ENCODE results near the gene MRE11. TPM values are rescaled to one million over a fixed set of nuclear protein-coding genes. Genes with fewer than 3 reads are reported as not detected.
"Not testable (repeated sequence)": the region's sequence is repeated elsewhere in the genome, so short reads cannot be mapped to it uniquely, and the experiment has no call there.

The MRE11 gene
- polyA plus RNA-seq, 1 experiment = 10.3 TPM

DNA sequence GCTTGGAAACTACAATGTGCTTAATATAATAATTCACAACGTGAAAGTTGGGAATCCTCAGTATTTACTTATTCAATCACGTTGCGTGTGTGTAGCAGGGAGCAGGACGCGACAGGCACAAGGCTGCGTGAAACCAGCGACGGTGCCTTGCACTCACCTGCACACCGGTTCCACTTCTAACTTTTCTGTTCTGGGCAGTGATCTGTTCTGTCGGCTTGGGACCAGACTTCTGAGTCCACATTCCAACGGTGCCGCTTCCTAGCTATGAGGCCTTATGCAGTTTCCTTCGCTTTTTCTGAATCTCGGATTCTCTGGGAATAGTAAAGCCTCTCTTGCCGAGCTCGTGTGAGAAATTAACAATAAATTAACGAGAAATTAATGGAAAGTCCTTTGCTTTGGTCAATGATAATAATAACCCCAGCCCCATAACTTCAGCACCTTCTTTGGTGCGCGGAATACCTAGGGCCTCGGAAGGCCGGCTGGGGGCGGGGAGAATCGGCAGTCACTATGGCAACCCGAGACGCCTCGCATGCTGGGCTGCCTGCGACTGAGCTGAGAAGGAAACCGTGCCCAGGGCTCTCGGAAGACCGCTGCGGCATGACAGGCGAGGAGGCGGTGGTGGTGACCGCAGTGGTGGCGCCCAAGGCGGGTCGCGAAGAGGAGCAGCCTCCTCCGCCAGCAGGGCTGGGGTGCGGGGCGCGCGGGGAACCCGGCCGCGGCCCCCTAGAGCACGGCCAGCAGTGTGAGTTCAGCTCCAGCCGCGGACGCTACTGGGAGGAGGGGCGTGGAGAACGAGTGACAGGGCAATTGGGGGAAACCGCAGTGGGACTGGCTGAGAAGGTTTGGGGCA is 18.5 kb upstream of the MRE11 start, which contains the start of gene C11orf97:
Gene C11orf97 (plus strand): TSS at position 530 of the 850 bp plus-strand sequence. CDS start 68 bp downstream, at position 598.
- Histone ChIP-seq H3K27me3 (ENCODE audit: control insufficient read depth, insufficient read depth, low read length) (peaks cover 16% of the 10 kb centered on the region), H3K27ac (ENCODE audit: low read depth, low read length) (no peak within 1 kb of the TSS), H3K4me3 (ENCODE audit: low read depth, low read length) (peak within 1 kb of the TSS; percentile 71), H3K9me3 (ENCODE audit: control insufficient read depth, insufficient read depth, low read length) (no peaks in the 10 kb centered on the region)
- DNase-seq (ENCODE audit: low read depth, low spot score) = no peak
- ChIA-PET CTCF (interaction anchor here (1.1 to 2.4 kb wide), 5 partner anchors 7 to 617 kb away, joined by 3 to 23 read pairs (median 6); no protein-coding TSS in a partner anchor), POLR2A (no interaction called here)
- TF ChIP-seq, protein P1, sequence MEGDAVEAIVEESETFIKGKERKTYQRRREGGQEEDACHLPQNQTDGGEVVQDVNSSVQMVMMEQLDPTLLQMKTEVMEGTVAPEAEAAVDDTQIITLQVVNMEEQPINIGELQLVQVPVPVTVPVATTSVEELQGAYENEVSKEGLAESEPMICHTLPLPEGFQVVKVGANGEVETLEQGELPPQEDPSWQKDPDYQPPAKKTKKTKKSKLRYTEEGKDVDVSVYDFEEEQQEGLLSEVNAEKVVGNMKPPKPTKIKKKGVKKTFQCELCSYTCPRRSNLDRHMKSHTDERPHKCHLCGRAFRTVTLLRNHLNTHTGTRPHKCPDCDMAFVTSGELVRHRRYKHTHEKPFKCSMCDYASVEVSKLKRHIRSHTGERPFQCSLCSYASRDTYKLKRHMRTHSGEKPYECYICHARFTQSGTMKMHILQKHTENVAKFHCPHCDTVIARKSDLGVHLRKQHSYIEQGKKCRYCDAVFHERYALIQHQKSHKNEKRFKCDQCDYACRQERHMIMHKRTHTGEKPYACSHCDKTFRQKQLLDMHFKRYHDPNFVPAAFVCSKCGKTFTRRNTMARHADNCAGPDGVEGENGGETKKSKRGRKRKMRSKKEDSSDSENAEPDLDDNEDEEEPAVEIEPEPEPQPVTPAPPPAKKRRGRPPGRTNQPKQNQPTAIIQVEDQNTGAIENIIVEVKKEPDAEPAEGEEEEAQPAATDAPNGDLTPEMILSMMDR (IDR thresholded peaks at IDR 0.05; ENCODE audit: low read depth, low read length) = no peak

DNA sequence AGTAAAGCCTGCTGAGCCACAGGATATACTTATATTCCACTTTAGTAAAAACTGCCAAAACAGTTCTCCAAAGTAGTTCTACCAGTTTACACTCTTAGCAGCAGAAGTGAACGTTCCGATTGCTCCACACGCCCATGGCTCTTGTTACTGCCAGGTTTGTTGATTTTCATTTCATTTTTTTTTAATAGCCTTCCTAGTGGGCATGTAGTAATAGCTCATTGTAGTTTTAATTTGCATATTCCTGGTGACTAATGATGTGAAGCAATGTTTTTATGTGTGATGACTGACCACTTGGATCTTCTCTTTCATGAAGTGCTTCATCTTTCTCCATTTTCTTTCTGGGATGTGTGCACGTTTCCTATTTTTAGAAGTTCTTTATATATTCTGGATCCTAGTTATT is 13.8 kb upstream of the MRE11 start:
- H3K27ac ChIP-seq (ENCODE audit: low read depth, low read length) = no peak overlapping the region
- CTCF ChIA-PET = interaction anchor here (1.1 to 4.1 kb wide), 6 partner anchors 12 to 612 kb away, joined by 3 to 24 read pairs (median 4); no protein-coding TSS in a partner anchor
- no peak overlapping the region for H3K4me3 ChIP-seq (ENCODE audit: low read depth, low read length)
- DNase-seq (ENCODE audit: low read depth, low spot score) = no peak
- POLR2A ChIA-PET = no interaction called here
- no peaks in the 10 kb centered on the region for H3K27me3 ChIP-seq (ENCODE audit: control insufficient read depth, insufficient read depth, low read length)
- H3K9me3 ChIP-seq (ENCODE audit: control insufficient read depth, insufficient read depth, low read length) = no peaks in the 10 kb centered on the region
- TF ChIP-seq, protein P1 (IDR thresholded peaks at IDR 0.05; ENCODE audit: low read depth, low read length) = no peak

DNA sequence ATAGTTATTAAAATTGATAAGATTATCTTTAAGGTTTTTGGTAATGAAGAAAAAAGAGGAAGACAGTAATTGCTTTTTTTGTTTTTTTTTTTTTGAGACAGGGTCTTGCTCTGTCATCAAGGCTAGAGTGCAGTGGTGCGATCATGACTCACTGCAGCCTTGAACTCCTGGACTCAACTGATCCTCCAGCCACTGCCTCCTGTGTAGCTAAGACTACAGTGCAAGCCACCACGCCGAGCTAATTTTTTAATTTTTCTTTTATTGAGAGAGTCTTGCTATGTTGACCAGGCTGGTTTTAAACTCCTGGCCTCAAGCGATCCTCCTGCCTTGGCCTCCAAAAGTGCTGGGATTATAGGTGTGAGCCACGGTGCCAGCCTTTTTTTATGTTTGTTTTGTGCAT is 12.9 kb upstream of the MRE11 start:
- H3K9me3 ChIP-seq (ENCODE audit: control insufficient read depth, insufficient read depth, low read length); POLR2A ChIA-PET; H3K27ac ChIP-seq (ENCODE audit: low read depth, low read length); H3K27me3 ChIP-seq (ENCODE audit: control insufficient read depth, insufficient read depth, low read length); H3K4me3 ChIP-seq (ENCODE audit: low read depth, low read length); DNase-seq (ENCODE audit: low read depth, low spot score): not testable (repeated sequence)
- CTCF ChIA-PET = interaction anchor here (0.6 to 4.1 kb wide), 4 partner anchors 136 to 611 kb away, joined by 4 to 26 read pairs (median 14); no protein-coding TSS in a partner anchor

DNA sequence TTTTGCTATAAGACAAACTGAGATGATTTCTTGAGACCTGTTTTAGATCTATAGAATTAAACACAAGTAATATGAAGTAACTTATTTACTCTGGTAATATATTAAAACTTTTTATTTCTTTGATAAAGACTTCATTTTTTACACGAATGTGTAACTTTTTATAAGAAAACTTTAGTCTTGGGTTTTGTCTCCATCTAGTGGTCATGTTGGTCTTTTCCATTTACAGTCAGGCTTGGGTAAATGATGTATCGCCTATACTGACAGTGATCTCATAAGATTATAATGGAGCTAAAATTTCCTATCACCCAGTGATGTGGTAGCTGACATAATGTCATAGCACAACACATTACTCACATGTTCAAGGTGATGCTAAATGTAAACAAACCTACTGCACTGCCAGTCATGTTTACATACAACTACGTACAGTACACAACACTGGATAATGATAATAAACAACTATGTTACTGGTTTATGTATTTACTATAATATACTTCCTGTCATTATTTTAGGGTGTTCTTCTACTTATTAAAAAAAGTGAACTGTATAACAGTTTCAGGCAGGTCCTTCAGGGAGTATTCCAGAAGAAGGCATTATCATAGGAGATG is 11.1 kb upstream of the MRE11 start:
- DNase-seq (ENCODE audit: low read depth, low spot score) = peak; percentile 34
- Histone ChIP-seq H3K27me3 (ENCODE audit: control insufficient read depth, insufficient read depth, low read length) (no peaks in the 10 kb centered on the region), H3K4me3 (ENCODE audit: low read depth, low read length) (no peak overlapping the region), H3K27ac (ENCODE audit: low read depth, low read length) (no peak overlapping the region), H3K9me3 (ENCODE audit: control insufficient read depth, insufficient read depth, low read length) (no peaks in the 10 kb centered on the region)
- POLR2A ChIA-PET = no interaction called here
- CTCF ChIA-PET = interaction anchor here (0.5 to 3.4 kb wide), 35 partner anchors 8 to 1289 kb away, joined by 3 to 60 read pairs (median 4); partner anchors contain the start of genes C11orf97 and FUT4
- TF ChIP-seq, protein P1 (IDR thresholded peaks at IDR 0.05; ENCODE audit: low read depth, low read length) = peak; percentile 71

DNA sequence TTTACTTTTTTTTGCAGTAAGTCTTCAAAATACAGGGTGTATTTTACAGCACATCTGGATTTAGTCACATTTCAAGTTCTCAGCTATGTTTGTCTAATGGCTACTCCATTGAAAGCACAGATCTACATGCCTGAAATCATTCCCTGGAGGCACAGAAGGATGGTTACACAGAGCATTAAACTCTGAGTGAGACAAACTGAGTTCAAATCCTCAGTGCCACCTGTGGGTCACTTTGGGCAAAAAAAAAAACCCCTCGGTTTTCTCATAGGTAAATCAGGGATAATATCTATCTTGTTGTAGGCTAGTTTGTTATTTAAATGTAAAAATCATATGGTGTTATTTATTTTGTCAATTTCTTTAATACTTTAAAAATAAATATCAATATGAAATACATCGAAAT is 7.9 kb upstream of the MRE11 start:
- H3K27ac ChIP-seq (ENCODE audit: low read depth, low read length) = no peak overlapping the region
- DNase-seq (ENCODE audit: low read depth, low spot score) = no peak
- H3K4me3 ChIP-seq (ENCODE audit: low read depth, low read length) = no peak overlapping the region
- H3K27me3 ChIP-seq (ENCODE audit: control insufficient read depth, insufficient read depth, low read length) = no peaks in the 10 kb centered on the region
- TF ChIP-seq, protein P1 (IDR thresholded peaks at IDR 0.05; ENCODE audit: low read depth, low read length) = no peak
- no peaks in the 10 kb centered on the region for H3K9me3 ChIP-seq (ENCODE audit: control insufficient read depth, insufficient read depth, low read length)
- ChIA-PET POLR2A (no interaction called here), CTCF (interaction anchor here (0.6 to 4.4 kb wide), 10 partner anchors 15 to 654 kb away, joined by 3 to 79 read pairs (median 4); no protein-coding TSS in a partner anchor)

Measured in AG04450 (cell line).